ENCODE data around the gene COL5A1.
"Not testable (repeated sequence)": the region's sequence is repeated elsewhere in the genome, so short reads cannot be mapped to it uniquely, and the experiment has no call there.

The COL5A1 gene

GRCh38 chr9:134843740-134844139, 202.1 kb downstream of the COL5A1 start:
- DNase-seq: no peak

- no peak for DNase-seq
Measured at GRCh38 chr9:134844821-134845220, 203.2 kb downstream of the COL5A1 start.

DNA sequence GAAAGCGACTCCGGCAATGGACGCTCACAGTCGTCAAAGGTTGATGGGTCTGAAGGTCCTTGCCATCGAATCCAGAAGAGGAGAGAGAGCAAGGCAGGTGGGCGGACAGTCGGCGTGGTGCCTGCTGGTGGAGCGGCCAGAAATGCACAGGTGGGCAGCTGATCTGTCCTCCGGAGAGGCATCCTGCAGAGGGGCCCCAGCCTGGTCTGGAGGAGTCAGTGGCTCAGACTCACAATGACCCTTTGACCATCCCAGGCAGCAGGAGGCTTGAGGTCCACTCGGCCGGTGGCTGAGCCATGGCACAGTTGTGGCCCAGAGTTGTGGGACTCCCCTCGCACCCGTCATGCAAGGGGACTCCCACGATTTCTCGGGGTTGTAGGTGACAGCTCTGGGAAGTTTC, 204.6 kb downstream of the COL5A1 start:
- no peak for DNase-seq

GRCh38 chr9:134846699-134847098, 205.1 kb downstream of the COL5A1 start:
- no peak for DNase-seq

- no peak for DNase-seq
Measured at GRCh38 chr9:134847138-134847537, 205.5 kb downstream of the COL5A1 start.

- no peak for DNase-seq
Measured at GRCh38 chr9:134847752-134848432, 206.3 kb downstream of the COL5A1 start.

- DNase-seq: no peak
Measured at GRCh38 chr9:134848504-134848903, 206.9 kb downstream of the COL5A1 start.

GRCh38 chr9:134850611-134851010, 209.0 kb downstream of the COL5A1 start:
- DNase-seq: no peak

DNA sequence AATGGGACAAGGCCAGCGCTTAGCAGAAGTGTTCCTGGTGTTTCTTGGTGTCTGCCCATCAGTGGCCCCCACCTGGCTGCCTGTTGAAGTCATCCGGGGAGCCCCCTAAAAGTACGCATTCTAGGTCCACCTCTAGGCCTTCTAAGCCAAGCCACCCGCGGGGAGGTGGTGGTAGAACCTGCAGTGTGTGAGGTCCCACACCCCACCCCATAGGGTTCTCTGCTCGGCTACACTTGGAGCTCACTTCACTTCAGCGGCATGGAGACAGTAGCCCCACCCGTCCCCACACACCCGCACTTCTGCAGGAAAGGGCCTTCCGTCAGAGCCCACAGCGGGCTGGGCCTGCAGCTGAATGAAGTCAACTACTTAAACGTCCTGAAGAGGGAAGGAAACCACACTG, 209.4 kb downstream of the COL5A1 start:
- DNase-seq: no peak

GRCh38 chr9:134852906-134853654, 211.5 kb downstream of the COL5A1 start:
- no peak for DNase-seq

DNA sequence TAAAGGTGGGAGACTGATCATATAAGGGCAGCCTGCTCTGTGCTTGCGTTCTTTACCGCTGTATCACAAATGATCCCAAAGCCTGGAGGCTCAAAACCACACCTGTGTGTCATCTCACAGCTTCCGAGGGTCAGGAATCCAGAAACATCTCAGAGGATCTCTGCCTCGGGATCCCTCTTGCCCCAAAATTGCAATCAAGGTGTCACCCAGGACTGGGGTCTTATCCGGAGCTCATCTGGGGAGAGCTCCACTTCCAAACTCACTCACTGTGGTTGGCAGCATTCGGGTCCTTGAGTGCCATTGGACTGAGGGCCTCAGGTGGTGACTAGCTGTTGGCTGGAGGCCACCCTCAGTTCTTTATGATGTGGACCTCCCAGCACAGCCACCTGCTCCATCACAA, 212.3 kb downstream of the COL5A1 start:
- DNase-seq: no peak

GRCh38 chr9:134854541-134854981, 213.0 kb downstream of the COL5A1 start:
- DNase-seq: no peak

DNA sequence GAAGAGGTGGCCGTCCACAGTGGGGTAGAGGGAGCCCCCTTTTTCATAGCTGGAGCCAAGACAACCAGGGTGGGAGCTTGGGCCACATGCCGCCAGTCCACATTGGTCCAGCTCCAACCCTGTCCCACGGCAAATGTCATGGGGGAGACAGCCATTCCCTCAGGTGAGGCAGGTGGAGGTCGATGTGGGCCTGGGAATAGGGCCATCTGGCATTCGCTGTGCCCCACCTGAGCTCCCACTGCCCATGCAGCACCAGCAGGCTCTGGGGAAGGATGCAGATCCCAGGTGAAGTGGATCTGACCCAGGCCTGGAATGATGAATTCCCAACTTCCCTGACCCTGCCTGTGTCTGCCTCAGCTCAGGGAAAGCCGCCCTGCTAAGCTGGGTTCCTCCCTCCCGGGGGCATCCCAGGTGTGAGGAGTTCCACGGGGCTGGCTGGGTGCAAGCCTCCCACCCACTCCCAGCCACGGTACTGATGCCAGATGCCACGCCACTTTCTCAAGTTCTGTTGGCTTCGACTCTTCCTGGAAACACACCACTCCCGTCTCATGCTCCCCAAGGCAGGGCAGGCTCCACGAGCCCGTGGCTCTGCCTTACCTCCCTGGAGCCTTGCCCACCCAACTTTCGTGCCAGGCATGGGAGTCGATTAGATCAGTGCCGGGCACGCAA, 213.8 kb downstream of the COL5A1 start:
- no peak for DNase-seq

GRCh38 chr9:134855900-134856377, 214.3 kb downstream of the COL5A1 start:
- DNase-seq: no peak

- DNase-seq: not testable (repeated sequence)
Measured at GRCh38 chr9:134857451-134857850, 215.8 kb downstream of the COL5A1 start.

DNA sequence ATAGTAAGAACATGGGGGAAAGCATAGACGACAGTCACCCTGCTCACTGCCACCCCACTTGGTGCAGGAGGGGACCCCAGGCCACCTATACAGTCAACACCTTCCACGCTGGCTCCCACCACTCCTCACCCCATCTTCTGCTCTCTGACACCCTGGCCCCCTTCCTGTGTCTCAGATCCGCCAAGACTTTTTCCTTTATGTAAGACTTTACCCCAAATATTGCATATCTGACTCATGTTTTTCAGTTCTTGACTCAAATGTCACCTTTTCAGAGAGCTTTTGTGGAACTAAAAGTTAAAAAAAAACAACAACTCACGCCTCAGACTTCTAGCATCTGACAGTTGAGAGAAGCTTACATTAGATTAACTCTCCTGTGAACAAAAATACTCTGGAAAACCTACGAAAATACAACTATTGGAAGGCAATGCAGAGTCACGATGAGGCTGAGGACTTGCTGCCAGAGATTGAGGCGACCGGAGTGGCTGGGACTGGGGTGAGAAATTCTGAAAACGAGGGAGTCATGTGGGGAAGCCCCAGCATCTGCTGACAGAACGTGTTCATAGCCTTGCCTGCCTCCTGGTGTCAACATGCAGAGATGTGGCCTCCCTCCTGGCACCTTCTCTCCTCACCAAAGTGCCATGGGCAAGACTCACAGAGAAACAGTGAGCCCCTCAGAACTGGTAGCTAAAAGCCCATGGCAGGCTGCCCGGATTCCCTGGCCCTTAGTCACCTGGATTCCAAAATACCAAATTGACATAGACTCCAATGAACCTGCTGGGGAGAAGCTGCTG, 216.6 kb downstream of the COL5A1 start:
- DNase-seq: peak; percentile 70

- no peak for DNase-seq
Measured at GRCh38 chr9:134860510-134860909, 218.9 kb downstream of the COL5A1 start.

DNA sequence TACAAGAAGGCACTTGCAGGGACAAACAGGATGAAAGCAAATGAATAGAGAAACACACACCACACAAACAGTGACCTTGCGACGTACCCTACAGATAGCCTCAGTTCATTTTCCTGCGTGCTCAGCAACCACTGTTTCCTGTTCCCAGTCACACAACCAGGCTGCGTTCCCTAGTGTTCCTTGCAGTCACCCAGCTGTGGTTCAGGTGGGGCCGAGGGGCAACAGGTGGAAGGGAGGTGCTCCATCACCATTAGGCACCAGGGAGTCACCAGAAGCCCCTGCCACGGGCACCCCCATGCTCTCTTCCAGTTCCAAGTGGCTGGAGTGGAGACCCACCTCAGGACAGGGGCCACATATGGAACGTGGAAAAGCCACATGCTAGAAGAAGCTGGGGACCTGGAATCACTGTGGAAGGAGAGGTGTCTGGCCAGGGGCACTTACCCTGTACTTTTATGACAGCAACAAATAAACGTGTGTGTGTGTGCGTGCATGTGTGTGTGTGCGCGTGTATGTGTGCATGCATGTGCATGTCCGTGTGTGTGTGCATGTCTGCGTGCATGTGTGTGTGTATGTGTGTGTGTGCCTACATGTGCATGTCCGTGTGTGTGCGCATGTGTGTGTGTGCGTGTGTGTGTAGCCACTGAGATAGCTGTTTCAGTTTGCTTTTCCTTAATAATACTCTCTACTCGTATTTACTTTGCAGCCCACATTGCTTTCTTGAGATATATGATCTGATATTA, 220.2 kb downstream of the COL5A1 start:
- no peak for DNase-seq

DNA sequence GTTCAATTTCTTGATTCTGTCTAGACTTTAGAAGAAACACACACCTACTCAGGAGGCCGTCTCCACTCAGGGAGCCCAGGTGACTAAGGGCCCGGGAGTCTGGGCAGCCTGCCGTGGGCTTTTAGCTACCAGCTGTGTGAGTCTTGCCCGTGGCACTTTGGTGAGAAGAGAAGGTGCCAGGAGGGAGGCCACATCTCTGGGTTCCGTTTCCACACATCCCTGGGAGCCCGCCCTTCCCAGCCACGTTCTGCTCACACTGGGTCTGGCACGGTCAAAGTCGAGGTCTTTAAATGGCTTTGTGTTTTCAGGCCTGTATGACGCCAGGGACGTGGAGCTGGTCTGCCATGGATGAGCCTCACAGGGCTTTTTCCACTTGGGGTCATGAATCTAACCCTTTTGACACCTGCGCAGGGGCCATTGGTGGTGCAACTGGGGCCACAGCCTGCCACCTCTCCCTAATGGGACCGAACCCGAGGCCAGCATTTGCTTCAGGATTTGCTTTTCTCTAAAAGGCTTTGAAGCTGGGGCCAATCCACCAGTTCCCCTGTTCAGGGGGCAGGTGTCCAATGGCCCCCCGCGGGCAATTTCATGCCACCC, 221.8 kb downstream of the COL5A1 start:
- no peak for DNase-seq

DNA sequence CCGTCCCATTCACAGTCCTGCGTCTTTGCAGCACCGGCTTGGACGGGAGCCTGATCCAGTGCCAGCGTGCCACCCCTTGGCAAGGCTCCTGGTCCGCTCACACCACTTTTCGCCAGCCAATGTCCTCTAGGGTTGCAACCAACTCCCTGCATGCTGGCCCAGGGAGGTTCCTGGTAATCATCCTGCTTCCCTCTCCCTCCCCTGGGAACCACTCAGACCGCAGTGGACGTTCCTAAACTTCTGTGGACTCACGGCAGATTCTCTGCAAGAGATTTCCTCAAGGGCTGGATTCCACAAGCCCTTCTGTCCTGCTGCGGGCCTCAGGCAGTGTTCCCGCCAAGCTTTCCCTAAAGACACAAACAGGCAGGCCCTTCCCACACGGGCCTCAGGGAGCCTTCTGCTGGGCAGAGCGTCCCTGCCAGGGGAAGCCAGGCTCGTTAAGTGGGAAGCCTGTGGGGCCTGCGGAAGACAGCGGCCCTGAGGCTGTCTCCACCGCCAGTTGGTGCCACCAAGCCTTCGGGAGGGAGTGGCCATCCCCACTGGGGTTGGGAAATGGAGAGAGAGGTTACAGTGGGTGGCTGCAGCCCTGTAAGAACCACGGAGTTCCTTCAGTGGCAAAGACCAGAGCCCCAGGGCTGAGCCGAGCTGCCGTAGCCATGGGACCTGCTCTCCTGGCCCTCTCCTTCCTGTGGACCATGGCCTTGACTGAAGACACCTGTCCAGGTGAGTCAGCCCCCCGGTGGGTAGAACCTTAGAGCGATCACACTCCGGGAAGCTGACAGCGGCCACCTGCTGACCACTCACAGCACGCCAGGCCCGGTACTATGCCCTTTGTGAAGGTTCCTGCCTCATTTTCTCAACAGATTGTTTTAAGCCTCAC, 222.6 kb downstream of the COL5A1 start:
- no peak for DNase-seq

- no peak for DNase-seq
Measured at GRCh38 chr9:134864821-134865190, 223.2 kb downstream of the COL5A1 start.
